Liver (tissue), 3 donors: ENCODE measurements around the gene PLA2G4B.

ENCODE experiments used
- RAD21 ChIP-seq, 2 donors: IDR thresholded peaks; 2 replicates each; pipeline ENCODE4 v1.6.1; 2016; ENCODE audit warnings: antibody characterized with exemption in 2 of 2, mild to moderate bottlenecking in 2 of 2
- RXRA ChIP-seq, 2 donors: IDR thresholded peaks; 2 replicates each; pipeline ENCODE4 v1.6.1; 2017 to 2018; ENCODE audit warnings: antibody characterized with exemption in 2 of 2, mild to moderate bottlenecking in 1 of 2
- TF ChIP-seq, protein P1 (sequence below): fragments of 150-350 bp; IDR thresholded peaks from 2 replicates; pipeline ENCODE4 v1.5.1; 2017; ENCODE audit warnings: improper control_type of control experiment, low read depth, low read length; ENCODE audit not compliant: missing input control
- donor health status: healthy.
- donor health status: healthy.

GRCh38 chr15:41813426-41813825 lies 25.2 kb upstream of the PLA2G4B start:
- TF ChIP-seq, protein P1, sequence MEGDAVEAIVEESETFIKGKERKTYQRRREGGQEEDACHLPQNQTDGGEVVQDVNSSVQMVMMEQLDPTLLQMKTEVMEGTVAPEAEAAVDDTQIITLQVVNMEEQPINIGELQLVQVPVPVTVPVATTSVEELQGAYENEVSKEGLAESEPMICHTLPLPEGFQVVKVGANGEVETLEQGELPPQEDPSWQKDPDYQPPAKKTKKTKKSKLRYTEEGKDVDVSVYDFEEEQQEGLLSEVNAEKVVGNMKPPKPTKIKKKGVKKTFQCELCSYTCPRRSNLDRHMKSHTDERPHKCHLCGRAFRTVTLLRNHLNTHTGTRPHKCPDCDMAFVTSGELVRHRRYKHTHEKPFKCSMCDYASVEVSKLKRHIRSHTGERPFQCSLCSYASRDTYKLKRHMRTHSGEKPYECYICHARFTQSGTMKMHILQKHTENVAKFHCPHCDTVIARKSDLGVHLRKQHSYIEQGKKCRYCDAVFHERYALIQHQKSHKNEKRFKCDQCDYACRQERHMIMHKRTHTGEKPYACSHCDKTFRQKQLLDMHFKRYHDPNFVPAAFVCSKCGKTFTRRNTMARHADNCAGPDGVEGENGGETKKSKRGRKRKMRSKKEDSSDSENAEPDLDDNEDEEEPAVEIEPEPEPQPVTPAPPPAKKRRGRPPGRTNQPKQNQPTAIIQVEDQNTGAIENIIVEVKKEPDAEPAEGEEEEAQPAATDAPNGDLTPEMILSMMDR: no peak
- TF ChIP-seq RXRA (IDR thresholded peaks at IDR 0.05) (no peak), RAD21 (IDR thresholded peaks at IDR 0.05) (no peak)
